GM12878 (cell line): ENCODE measurements around the gene CEP97.

Source experiments
- EZH2 ChIP-seq: IDR thresholded peaks from 2 replicates; pipeline ENCODE4 v1.6.1; 2012; ENCODE audit warnings: low read depth, mild to moderate bottlenecking, control low read depth, inconsistent platforms, low read length, borderline replicate concordance; ENCODE audit not compliant: control insufficient read depth
- MAX ChIP-seq: IDR thresholded peaks from 2 replicates; pipeline ENCODE4 v1.6.1; 2012; ENCODE audit warnings: low read depth, low read length, improper control_type of control experiment
- MXI1 ChIP-seq: fragments of 150-350 bp; IDR thresholded peaks from 2 replicates; pipeline ENCODE4 v1.6.1; 2011; ENCODE audit warnings: low read depth, mild to moderate bottlenecking, inconsistent platforms, low read length, improper control_type of control experiment
- NRF1 ChIP-seq: conservative IDR thresholded peaks from 2 replicates; pipeline ENCODE4 v1.6.1; 2011; ENCODE audit warnings: mild to moderate bottlenecking, low read depth, low read length, improper control_type of control experiment
- PRDM15 ChIP-seq: fragments of 450-650 bp; formaldehyde crosslinking; IDR thresholded peaks from 2 replicates; pipeline ENCODE4 v1.4.0; 2020; ENCODE audit warnings: mild to moderate bottlenecking, moderate library complexity

- no peak for TF ChIP-seq NRF1
- TF ChIP-seq EZH2: no peak
- TF ChIP-seq MXI1: no peak
- no peak for TF ChIP-seq PRDM15
- no peak for TF ChIP-seq MAX
Observed at GRCh38 chr3:101803173-101803782, 78.9 kb downstream of the CEP97 start.
